Measurements from ENCODE around the gene ANAPC13. TPM values are rescaled to one million over a fixed set of nuclear protein-coding genes. Genes with fewer than 3 reads are reported as not detected.

Gene ANAPC13
- polyA plus RNA-seq, 2 donors = 15.7 to 33.0 TPM

DNA sequence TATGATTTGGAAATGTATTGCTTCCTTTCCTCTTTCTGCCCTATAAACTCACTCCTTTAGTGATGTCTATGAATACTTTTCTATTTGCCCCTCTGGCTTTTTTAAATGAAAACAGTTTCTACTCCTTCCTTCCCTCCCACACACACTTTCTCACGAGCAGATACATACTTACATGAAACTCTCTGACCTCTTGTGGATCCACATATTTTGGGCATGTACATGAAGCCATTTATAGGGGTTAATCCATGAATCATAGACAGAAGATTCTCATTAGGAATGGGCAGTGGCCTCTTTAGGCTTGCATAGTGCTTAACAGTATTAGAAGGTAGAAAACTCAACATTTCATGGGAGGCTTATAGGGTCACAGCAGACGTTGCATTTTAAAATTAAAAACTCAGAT lies 24.8 kb downstream of the ANAPC13 start:
- 61 to 64% methylated on average over 2 of the region's 2 CpGs for WGBS, 2 donors
- no peak overlapping the region for H3K27ac ChIP-seq (ENCODE audit: low read depth in 2 of 2, low read length in 1 of 2)
- H3K4me3 ChIP-seq (ENCODE audit: low read depth in 1 of 2, low read length in 2 of 2) = no peak overlapping the region
- H3K9me3 ChIP-seq (ENCODE audit: control insufficient read depth in 2 of 2, insufficient read depth in 1 of 2, low read depth in 1 of 2, low read length in 1 of 2) = no peaks in the 10 kb centered on the region
- H3K4me1 ChIP-seq (ENCODE audit: control insufficient read depth in 2 of 2, insufficient read depth in 2 of 2, low read length in 1 of 2) = peaks cover 0 to 4% of the 10 kb centered on the region in 2 donors
- no peaks in the 10 kb centered on the region for H3K27me3 ChIP-seq (ENCODE audit: control insufficient read depth in 1 of 2, insufficient read depth in 2 of 2, low read length in 2 of 2)
- no peaks in the 10 kb centered on the region for H3K36me3 ChIP-seq (ENCODE audit: control insufficient read depth in 2 of 2, insufficient read depth in 2 of 2, low read length in 1 of 2)

DNA sequence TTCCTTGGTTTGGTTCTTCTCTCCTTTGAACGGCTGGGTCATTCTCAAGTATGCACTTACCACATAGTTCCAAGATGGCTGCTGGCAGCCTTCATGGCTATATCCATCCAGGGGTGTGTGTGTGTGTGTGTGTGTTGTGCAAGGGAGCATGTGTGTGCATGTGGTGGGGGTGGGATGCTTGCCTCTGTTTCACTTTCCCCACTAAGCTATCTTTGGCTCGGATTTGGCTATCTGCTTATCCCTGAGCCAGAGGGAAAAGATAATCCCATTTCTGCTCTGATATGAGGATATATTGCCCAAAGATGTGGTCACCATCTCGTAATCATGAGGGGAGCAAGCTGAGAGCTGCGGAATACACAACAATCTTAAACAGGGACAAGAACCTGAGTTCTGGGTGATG lies 26.2 kb downstream of the ANAPC13 start:
- no peaks in the 10 kb centered on the region for H3K36me3 ChIP-seq (ENCODE audit: control insufficient read depth in 2 of 2, insufficient read depth in 2 of 2, low read length in 1 of 2)
- no peaks in the 10 kb centered on the region for H3K9me3 ChIP-seq (ENCODE audit: control insufficient read depth in 2 of 2, insufficient read depth in 1 of 2, low read depth in 1 of 2, low read length in 1 of 2)
- H3K4me3 ChIP-seq (ENCODE audit: low read depth in 1 of 2, low read length in 2 of 2) = no peak overlapping the region
- no peak overlapping the region for H3K27ac ChIP-seq (ENCODE audit: low read depth in 2 of 2, low read length in 1 of 2)
- H3K27me3 ChIP-seq (ENCODE audit: control insufficient read depth in 1 of 2, insufficient read depth in 2 of 2, low read length in 2 of 2) = no peaks in the 10 kb centered on the region
- WGBS, 2 donors = 82 to 88% methylated on average over 4 of the region's 4 CpGs
- H3K4me1 ChIP-seq (ENCODE audit: control insufficient read depth in 2 of 2, insufficient read depth in 2 of 2, low read length in 1 of 2) = peaks cover 0 to under 1% of the 10 kb centered on the region in 2 donors

DNA sequence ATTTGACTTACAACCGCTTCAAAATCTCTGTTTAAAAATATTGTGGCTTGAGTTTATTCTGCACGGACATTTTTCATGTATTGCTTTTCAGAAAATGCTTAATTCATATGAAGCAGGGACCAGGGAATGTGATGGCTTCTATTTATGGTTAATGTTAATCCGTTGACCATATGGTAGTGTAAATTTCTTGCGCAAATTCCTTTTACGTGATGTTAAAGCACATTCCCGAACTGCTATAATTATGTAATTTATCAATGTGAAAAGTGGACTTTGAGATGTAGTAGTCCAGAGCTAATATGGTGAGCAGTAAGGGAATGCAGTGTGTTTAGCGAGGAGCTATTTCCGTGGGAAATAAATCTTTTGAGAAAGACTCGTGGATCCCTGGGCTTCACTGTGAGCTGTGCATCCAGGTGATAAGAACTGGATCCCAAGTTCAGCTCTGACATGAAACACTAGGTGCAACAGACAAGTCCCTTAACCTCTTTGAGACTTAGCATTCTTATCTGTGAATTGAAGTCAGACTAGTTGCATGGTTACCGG lies 27.3 kb downstream of the ANAPC13 start:
- no peak overlapping the region for H3K27ac ChIP-seq (ENCODE audit: low read depth in 2 of 2, low read length in 1 of 2)
- no peaks in the 10 kb centered on the region for H3K4me1 ChIP-seq (ENCODE audit: control insufficient read depth in 2 of 2, insufficient read depth in 2 of 2, low read length in 1 of 2)
- 56 to 75% methylated on average over 10 of the region's 10 CpGs for WGBS, 2 donors
- H3K27me3 ChIP-seq (ENCODE audit: control insufficient read depth in 1 of 2, insufficient read depth in 2 of 2, low read length in 2 of 2) = no peaks in the 10 kb centered on the region
- H3K36me3 ChIP-seq (ENCODE audit: control insufficient read depth in 2 of 2, insufficient read depth in 2 of 2, low read length in 1 of 2) = no peaks in the 10 kb centered on the region
- H3K9me3 ChIP-seq (ENCODE audit: control insufficient read depth in 2 of 2, insufficient read depth in 1 of 2, low read depth in 1 of 2, low read length in 1 of 2) = no peaks in the 10 kb centered on the region
- H3K4me3 ChIP-seq (ENCODE audit: low read depth in 1 of 2, low read length in 2 of 2) = no peak overlapping the region

DNA sequence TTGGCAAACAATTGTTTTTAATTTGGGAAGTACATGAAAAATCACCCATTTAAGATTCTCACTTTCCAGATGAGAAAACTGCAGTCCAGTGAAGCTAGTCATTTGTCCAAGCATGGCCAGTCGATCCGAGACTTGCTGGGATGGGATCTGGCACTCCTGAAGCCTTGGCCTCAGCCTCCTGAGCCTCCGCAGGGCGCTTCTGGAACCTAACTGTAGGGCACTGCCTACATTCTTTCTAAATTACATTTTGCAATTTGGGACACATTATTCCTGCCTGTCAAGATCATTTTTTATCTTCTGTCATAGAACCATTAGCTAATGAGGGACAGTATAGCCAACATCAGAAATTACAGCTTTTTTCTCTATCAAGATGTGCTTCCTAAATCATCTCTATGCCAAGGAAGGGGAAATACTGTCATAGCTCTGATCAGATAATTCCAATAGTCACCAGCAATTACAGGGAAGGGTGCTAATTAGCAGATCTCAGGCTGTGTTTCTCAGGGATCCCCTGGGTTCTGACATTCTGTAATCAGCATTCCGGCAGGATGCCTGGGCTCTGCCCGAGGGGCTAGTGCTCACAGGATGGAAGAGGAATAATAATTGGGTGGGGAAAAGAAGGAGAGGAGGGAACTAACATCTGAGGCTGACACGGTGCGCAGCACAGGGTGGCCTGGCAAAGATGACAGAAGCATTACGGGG lies 28.3 kb downstream of the ANAPC13 start:
- Histone ChIP-seq H3K4me1 (ENCODE audit: control insufficient read depth in 2 of 2, insufficient read depth in 2 of 2, low read length in 1 of 2) (no peaks in the 10 kb centered on the region), H3K27ac (ENCODE audit: low read depth in 2 of 2, low read length in 1 of 2) (no peak overlapping the region), H3K27me3 (ENCODE audit: control insufficient read depth in 1 of 2, insufficient read depth in 2 of 2, low read length in 2 of 2) (no peaks in the 10 kb centered on the region), H3K4me3 (ENCODE audit: low read depth in 1 of 2, low read length in 2 of 2) (no peak overlapping the region), H3K36me3 (ENCODE audit: control insufficient read depth in 2 of 2, insufficient read depth in 2 of 2, low read length in 1 of 2) (no peaks in the 10 kb centered on the region), H3K9me3 (ENCODE audit: control insufficient read depth in 2 of 2, insufficient read depth in 1 of 2, low read depth in 1 of 2, low read length in 1 of 2) (no peaks in the 10 kb centered on the region)
- 76% methylated on average over 9 of the region's 9 CpGs for WGBS, 2 donors

DNA sequence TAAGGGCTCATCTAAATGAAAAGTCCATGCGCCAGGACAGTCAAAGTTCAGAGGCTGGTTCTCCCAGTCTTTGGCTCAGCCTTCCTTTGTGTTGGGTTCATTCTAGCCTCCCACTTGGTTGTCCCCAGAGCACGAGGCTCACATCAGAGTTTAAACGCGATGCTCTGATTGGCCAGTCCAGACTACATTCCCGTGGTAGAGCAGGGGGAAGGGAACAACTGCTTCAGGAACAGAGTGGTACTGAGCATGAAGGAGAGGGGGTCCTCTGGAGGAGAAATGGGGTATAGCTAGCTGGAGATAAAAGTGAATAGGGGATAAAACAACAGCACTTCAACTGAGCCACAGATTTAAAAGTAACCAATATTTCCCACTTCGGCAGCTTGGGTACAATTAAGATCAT lies 32.2 kb downstream of the ANAPC13 start:
- no peaks in the 10 kb centered on the region for H3K27me3 ChIP-seq (ENCODE audit: control insufficient read depth in 1 of 2, insufficient read depth in 2 of 2, low read length in 2 of 2)
- 71% methylated on average over 6 of the region's 6 CpGs for WGBS, 2 donors
- H3K4me1 ChIP-seq (ENCODE audit: control insufficient read depth in 2 of 2, insufficient read depth in 2 of 2, low read length in 1 of 2) = no peaks in the 10 kb centered on the region

DNA sequence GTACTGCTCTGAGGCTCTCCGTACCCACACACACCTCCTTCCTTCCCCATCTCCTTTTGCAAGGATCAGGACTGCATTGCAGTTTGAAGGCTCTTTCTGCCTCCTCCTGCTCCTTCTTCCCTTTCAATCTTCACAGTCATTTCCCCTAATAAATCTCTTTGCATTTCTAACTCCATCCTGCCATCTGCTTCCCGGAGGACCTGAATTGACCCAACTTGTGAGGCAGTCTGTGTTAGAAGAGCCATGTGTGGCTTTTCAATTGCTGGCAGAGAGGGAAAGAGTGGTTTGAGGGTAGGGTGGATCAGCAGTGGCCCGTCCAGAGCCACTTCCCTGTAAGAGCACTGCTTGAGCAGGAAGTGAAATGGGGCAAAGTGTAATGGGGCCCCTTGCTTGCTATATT lies 35.8 kb downstream of the ANAPC13 start:
- 72 to 88% methylated on average over 3 of the region's 3 CpGs for WGBS, 2 donors
- no peak overlapping the region for H3K27ac ChIP-seq (ENCODE audit: low read depth in 2 of 2, low read length in 1 of 2)
- no peak overlapping the region for H3K4me3 ChIP-seq (ENCODE audit: low read depth in 1 of 2, low read length in 2 of 2)
- no peaks in the 10 kb centered on the region for H3K9me3 ChIP-seq (ENCODE audit: control insufficient read depth in 2 of 2, insufficient read depth in 1 of 2, low read depth in 1 of 2, low read length in 1 of 2)
- H3K36me3 ChIP-seq (ENCODE audit: control insufficient read depth in 2 of 2, insufficient read depth in 2 of 2, low read length in 1 of 2) = no peaks in the 10 kb centered on the region
- no peaks in the 10 kb centered on the region for H3K27me3 ChIP-seq (ENCODE audit: control insufficient read depth in 1 of 2, insufficient read depth in 2 of 2, low read length in 2 of 2)
- peaks cover 3% of the 10 kb centered on the region in 2 donors for H3K4me1 ChIP-seq (ENCODE audit: control insufficient read depth in 2 of 2, insufficient read depth in 2 of 2, low read length in 1 of 2)

More for the DNA sequence above, 32.2 kb downstream of the ANAPC13 start:
- Histone ChIP-seq H3K27ac (ENCODE audit: low read depth in 2 of 2, low read length in 1 of 2) (no peak overlapping the region), H3K36me3 (ENCODE audit: control insufficient read depth in 2 of 2, insufficient read depth in 2 of 2, low read length in 1 of 2) (no peaks in the 10 kb centered on the region), H3K4me3 (ENCODE audit: low read depth in 1 of 2, low read length in 2 of 2) (no peak overlapping the region), H3K9me3 (ENCODE audit: control insufficient read depth in 2 of 2, insufficient read depth in 1 of 2, low read depth in 1 of 2, low read length in 1 of 2) (no peaks in the 10 kb centered on the region)

DNA sequence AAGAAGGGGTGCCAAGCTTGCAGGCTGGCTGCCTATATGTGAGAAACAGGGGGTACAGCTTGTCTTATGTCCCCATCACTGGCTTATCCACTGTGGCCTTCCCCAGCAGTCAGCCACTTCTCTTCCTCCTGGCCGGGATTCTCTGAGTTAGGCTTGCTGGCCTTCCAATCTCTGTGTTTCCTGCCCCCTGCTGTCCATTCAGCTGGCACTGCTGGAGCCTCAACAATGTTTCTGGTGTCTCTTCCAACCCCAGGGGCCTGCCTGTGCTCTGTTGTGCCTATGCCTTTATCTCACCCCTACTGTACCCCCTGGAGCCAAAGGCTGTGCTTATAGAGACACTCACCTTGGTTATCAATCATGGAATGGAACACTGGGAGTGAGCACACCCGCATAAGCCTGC lies 36.5 kb downstream of the ANAPC13 start:
- Histone ChIP-seq H3K27me3 (ENCODE audit: control insufficient read depth in 1 of 2, insufficient read depth in 2 of 2, low read length in 2 of 2) (no peaks in the 10 kb centered on the region), H3K4me1 (ENCODE audit: control insufficient read depth in 2 of 2, insufficient read depth in 2 of 2, low read length in 1 of 2) (peaks cover 3% of the 10 kb centered on the region in 2 donors), H3K36me3 (ENCODE audit: control insufficient read depth in 2 of 2, insufficient read depth in 2 of 2, low read length in 1 of 2) (no peaks in the 10 kb centered on the region), H3K4me3 (ENCODE audit: low read depth in 1 of 2, low read length in 2 of 2) (no peak overlapping the region), H3K27ac (ENCODE audit: low read depth in 2 of 2, low read length in 1 of 2) (no peak overlapping the region), H3K9me3 (ENCODE audit: control insufficient read depth in 2 of 2, insufficient read depth in 1 of 2, low read depth in 1 of 2, low read length in 1 of 2) (no peaks in the 10 kb centered on the region)
- WGBS, 2 donors = 62 to 75% methylated on average over 2 of the region's 2 CpGs

DNA sequence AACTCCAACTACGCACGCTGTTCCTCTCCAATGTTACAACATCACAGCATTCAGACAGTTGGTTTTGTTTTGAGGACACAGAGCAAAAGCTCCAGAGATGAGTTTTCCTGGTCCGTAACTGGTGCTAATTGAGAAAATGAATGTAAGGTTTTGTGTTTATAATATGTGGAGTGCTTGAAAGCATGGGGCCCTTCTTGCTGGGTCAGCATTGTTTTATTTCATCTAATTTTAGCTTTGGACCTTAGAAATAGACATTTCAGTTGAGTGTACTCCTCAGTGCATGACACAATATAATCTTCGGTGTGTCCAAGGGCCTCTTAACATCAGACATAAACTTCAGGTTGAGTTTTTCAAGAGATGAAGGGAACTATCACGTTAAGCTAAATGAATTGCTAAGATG lies 37.1 kb downstream of the ANAPC13 start:
- no peaks in the 10 kb centered on the region for H3K9me3 ChIP-seq (ENCODE audit: control insufficient read depth in 2 of 2, insufficient read depth in 1 of 2, low read depth in 1 of 2, low read length in 1 of 2)
- H3K4me3 ChIP-seq (ENCODE audit: low read depth in 1 of 2, low read length in 2 of 2) = no peak overlapping the region
- H3K27ac ChIP-seq (ENCODE audit: low read depth in 2 of 2, low read length in 1 of 2) = no peak overlapping the region
- peaks cover 3% of the 10 kb centered on the region in 2 donors for H3K4me1 ChIP-seq (ENCODE audit: control insufficient read depth in 2 of 2, insufficient read depth in 2 of 2, low read length in 1 of 2)
- H3K27me3 ChIP-seq (ENCODE audit: control insufficient read depth in 1 of 2, insufficient read depth in 2 of 2, low read length in 2 of 2) = no peaks in the 10 kb centered on the region
- 90 to 96% methylated on average over 5 of the region's 5 CpGs for WGBS, 2 donors
- no peaks in the 10 kb centered on the region for H3K36me3 ChIP-seq (ENCODE audit: control insufficient read depth in 2 of 2, insufficient read depth in 2 of 2, low read length in 1 of 2)

DNA sequence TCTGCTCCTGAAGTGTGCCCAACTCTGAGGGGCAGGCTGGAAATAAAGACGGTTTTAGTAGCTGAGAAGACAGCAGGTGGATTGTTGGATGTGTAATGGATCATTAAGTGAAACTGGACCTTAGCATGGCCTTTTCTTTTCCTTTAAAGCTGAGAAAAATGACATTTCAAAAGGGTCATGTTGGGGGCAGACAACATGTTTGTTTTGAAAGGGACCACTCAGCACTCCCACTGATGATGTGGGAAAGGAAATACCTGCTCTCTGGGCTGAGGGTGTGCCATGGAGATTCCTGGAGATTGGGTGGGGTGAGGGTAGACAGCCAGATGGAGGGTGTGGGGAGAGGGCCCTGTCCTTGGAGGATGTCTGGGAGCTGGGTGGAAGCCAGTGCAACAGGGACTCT lies 38.4 kb downstream of the ANAPC13 start:
- Histone ChIP-seq H3K4me3 (ENCODE audit: low read depth in 1 of 2, low read length in 2 of 2) (no peak overlapping the region), H3K27ac (ENCODE audit: low read depth in 2 of 2, low read length in 1 of 2) (no peak overlapping the region), H3K4me1 (ENCODE audit: control insufficient read depth in 2 of 2, insufficient read depth in 2 of 2, low read length in 1 of 2) (peaks cover 3% of the 10 kb centered on the region in 2 donors), H3K36me3 (ENCODE audit: control insufficient read depth in 2 of 2, insufficient read depth in 2 of 2, low read length in 1 of 2) (no peaks in the 10 kb centered on the region), H3K9me3 (ENCODE audit: control insufficient read depth in 2 of 2, insufficient read depth in 1 of 2, low read depth in 1 of 2, low read length in 1 of 2) (no peaks in the 10 kb centered on the region), H3K27me3 (ENCODE audit: control insufficient read depth in 1 of 2, insufficient read depth in 2 of 2, low read length in 2 of 2) (no peaks in the 10 kb centered on the region)
- WGBS, 2 donors = 78 to 81% methylated on average over 1 of the region's 1 CpG

DNA sequence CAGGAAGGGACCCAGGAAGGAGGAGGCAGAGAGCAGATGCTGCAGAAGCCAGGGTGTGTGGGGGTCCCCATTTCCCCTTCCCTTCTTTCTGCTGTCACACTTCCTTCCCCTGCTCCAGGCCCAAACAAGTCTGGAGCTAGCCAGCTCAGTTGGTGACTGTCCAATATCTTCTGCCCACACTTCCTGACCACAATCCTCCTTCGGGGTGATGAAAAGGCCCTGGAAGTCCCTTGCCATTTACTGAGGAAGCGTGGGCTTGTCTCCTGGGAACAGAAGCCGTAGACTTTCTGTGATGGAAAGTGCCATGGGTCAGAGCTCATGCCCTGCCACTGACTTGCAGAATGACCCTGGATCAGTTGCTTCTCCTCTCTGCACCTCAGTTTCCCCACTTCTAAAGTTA lies 39.0 kb downstream of the ANAPC13 start:
- no peak overlapping the region for H3K4me3 ChIP-seq (ENCODE audit: low read depth in 1 of 2, low read length in 2 of 2)
- no peaks in the 10 kb centered on the region for H3K27me3 ChIP-seq (ENCODE audit: control insufficient read depth in 1 of 2, insufficient read depth in 2 of 2, low read length in 2 of 2)
- no peaks in the 10 kb centered on the region for H3K36me3 ChIP-seq (ENCODE audit: control insufficient read depth in 2 of 2, insufficient read depth in 2 of 2, low read length in 1 of 2)
- WGBS, 2 donors = 48 to 65% methylated on average over 3 of the region's 3 CpGs
- no peak overlapping the region for H3K27ac ChIP-seq (ENCODE audit: low read depth in 2 of 2, low read length in 1 of 2)
- H3K9me3 ChIP-seq (ENCODE audit: control insufficient read depth in 2 of 2, insufficient read depth in 1 of 2, low read depth in 1 of 2, low read length in 1 of 2) = no peaks in the 10 kb centered on the region
- peaks cover 3% of the 10 kb centered on the region in 2 donors for H3K4me1 ChIP-seq (ENCODE audit: control insufficient read depth in 2 of 2, insufficient read depth in 2 of 2, low read length in 1 of 2)
